KOPT-K1 (cell line): ENCODE data around the gene PRKCQ.
"Not testable (repeated sequence)": the region's sequence is repeated elsewhere in the genome, so short reads cannot be mapped to it uniquely, and the experiment has no call there.

Experiments used
- H3K27ac ChIP-seq: fragments of 200-600 bp; sonication (generic); 2 replicates; pipeline ENCODE4 v1.5.1; 2016; ENCODE audit warnings: antibody characterized with exemption, mild to moderate bottlenecking, low read depth, low read length; ENCODE audit not compliant: poor library complexity, severe bottlenecking
- H3K36me3 ChIP-seq: fragments of 200-600 bp; sonication (generic); 2 replicates; pipeline ENCODE4 v1.5.1; 2017; ENCODE audit warnings: antibody characterized with exemption, mild to moderate bottlenecking, low read length, moderate library complexity; ENCODE audit not compliant: insufficient read depth
- H3K9me3 ChIP-seq: fragments of 200-600 bp; sonication (generic); 2 replicates; pipeline ENCODE4 v1.5.1; 2017; ENCODE audit warnings: antibody characterized with exemption, low read length, mild to moderate bottlenecking; ENCODE audit not compliant: insufficient read depth, poor library complexity, severe bottlenecking

Gene PRKCQ

GRCh38 chr10:6385665-6386064 lies 194.4 kb downstream of the PRKCQ start:
- Histone ChIP-seq H3K9me3 (peaks cover 32% of the 10 kb centered on the region), H3K27ac (no peak overlapping the region), H3K36me3 (no peaks in the 10 kb centered on the region)

- Histone ChIP-seq H3K9me3 (peaks cover 32% of the 10 kb centered on the region), H3K27ac (no peak overlapping the region), H3K36me3 (no peaks in the 10 kb centered on the region)
Measured at GRCh38 chr10:6384847-6385246, 195.2 kb downstream of the PRKCQ start.

GRCh38 chr10:6384031-6384430 lies 196.0 kb downstream of the PRKCQ start:
- Histone ChIP-seq H3K36me3 (no peaks in the 10 kb centered on the region), H3K9me3 (peaks cover 32% of the 10 kb centered on the region), H3K27ac (no peak overlapping the region)

GRCh38 chr10:6383096-6383812 lies 196.8 kb downstream of the PRKCQ start:
- Histone ChIP-seq H3K36me3 (no peaks in the 10 kb centered on the region), H3K27ac (no peak overlapping the region), H3K9me3 (peaks cover 34% of the 10 kb centered on the region)

GRCh38 chr10:6382081-6382480 lies 198.0 kb downstream of the PRKCQ start:
- Histone ChIP-seq H3K27ac (peak overlapping the region; percentile 35), H3K9me3 (peaks cover 41% of the 10 kb centered on the region), H3K36me3 (no peaks in the 10 kb centered on the region)

GRCh38 chr10:6380478-6380877 lies 199.6 kb downstream of the PRKCQ start:
- H3K36me3 ChIP-seq, H3K27ac ChIP-seq: not testable (repeated sequence)
- peaks cover 41% of the 10 kb centered on the region for H3K9me3 ChIP-seq

GRCh38 chr10:6379015-6379776 lies 200.9 kb downstream of the PRKCQ start:
- Histone ChIP-seq H3K36me3 (no peaks in the 10 kb centered on the region), H3K27ac (no peak overlapping the region), H3K9me3 (peaks cover 41% of the 10 kb centered on the region)
